HG03575 (cell line): ENCODE results near the gene HSPG2.
"Not testable (repeated sequence)": the region's sequence is repeated elsewhere in the genome, so short reads cannot be mapped to it uniquely, and the experiment has no call there.

Experiments used
- ATAC-seq: cut with Tn5 transposase; IDR thresholded peaks from one replicate; pipeline ENCODE4 v1.9.1; 2021; ENCODE audit not compliant: unreplicated experiment, insufficient number of reproducible peaks, low FRiP score; ENCODE audit errors: extremely low read depth

Gene HSPG2

DNA sequence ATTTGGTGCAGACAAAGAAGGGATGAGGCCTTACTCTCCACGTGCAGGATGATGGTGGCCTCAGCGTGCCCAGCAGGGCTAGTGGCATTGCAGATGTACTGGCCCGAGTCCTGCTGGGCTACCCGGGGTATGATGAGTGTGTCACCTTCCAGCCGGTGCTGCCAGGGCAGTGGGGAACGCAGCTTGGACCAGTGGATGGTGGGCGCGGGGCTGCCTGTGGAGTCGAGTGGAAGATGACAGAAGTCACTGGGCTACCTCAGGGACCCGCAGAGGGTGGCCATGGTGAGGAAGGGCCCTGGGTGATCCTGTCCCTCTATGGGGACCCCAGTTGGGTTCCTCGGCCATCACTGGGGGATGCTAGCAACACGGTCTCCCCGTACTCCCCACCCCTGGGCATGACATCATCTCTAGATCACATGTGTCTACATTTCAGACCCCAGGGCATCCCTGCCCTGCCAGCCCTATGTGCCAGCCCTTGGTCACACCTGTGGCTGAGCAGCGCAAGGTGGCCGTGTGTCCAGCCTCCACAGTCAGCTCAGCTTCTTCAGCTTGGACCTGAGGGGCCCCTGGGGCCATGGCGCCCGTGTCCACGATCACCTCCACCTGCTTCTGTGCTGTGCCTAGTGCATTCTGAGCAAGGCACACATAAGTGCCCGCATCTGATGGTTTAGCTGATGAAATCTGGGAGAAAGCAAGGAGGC, 97.6 kb downstream of the HSPG2 start:
- no peak for ATAC-seq

DNA sequence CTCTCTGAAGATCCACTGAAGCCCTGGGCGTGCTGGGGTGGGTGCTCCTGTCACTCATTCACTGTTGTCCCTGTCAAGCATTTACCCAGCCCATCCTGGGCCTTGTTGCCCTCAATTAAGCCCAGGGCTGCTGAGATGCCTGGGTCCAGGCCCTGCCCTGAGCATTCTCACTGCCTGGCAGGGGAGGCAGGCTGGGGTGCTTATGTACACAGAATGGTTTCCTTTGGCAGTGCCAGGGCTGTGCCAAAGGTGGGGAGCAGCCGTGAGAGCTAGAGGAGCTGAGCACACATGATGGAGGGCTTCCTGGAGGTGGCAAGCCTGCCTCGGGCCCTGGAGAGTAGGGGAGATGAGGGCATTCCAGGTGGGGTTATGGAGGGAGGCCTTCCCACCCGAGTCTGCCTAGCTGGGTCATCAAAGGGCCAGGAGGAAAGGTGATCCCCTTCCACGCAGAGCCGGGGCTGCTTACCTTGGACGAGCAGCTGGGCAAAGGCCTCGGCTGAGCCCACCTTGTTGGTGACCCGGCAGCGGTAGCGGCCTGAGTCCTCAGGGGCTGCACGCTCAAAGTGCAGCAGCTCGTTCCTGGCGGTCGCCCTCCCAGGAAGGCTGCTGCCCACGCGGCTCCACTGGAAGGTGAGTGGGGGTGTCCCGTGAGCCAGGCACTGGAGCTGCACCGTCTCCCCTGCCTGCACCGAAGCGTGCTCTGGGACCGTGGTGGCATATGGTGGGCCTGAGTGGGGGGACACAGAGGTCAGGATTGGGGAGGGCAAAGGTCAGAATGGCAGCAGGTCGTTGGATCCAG, 98.6 kb downstream of the HSPG2 start:
- no peak for ATAC-seq

DNA sequence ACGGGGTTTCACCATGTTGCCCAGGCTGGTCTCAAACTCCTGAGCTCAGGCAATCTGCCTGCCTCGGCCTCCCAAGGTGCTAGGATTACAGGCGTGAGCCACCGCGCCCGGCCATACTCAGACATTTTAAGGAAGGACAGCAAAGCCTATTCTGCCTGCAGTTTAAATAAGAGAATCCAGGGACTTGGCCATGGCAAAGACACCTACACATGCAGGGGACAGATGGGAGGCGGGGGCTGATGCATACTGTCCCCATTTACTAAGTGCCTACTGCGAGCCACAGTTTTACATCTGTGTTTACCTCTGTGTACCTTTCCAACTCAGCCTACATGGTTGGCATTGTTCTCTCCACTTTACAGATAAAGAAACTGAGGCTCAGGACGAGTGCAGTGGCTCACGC, 99.6 kb downstream of the HSPG2 start:
- ATAC-seq: no peak

GRCh38 chr1:21836729-21837128, 100.4 kb downstream of the HSPG2 start:
- no peak for ATAC-seq

GRCh38 chr1:21836010-21836409, 101.1 kb downstream of the HSPG2 start:
- ATAC-seq: no peak

DNA sequence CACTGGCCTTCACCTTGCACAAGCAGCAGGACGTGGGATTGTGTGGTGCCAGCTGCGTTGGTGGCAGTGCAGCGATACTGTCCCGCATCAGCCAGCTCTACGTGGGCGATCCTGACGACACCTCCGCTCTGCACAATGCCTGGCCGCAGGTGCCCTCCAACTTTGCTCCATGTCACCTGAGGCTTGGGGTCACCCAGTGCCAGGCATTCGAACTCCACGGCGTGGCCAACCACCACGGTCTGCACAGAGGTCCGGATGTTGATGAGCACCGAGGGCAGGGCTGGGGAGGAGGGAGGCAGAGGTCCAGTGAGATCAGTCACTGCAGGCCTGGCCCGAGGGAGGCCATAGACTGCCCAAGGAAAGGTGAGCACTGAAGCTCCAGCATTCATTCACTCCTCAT, 102.4 kb downstream of the HSPG2 start:
- no peak for ATAC-seq

GRCh38 chr1:21834094-21834493, 103.0 kb downstream of the HSPG2 start:
- no peak for ATAC-seq

- no peak for ATAC-seq
Observed at GRCh38 chr1:21833392-21833976, 103.6 kb downstream of the HSPG2 start.

DNA sequence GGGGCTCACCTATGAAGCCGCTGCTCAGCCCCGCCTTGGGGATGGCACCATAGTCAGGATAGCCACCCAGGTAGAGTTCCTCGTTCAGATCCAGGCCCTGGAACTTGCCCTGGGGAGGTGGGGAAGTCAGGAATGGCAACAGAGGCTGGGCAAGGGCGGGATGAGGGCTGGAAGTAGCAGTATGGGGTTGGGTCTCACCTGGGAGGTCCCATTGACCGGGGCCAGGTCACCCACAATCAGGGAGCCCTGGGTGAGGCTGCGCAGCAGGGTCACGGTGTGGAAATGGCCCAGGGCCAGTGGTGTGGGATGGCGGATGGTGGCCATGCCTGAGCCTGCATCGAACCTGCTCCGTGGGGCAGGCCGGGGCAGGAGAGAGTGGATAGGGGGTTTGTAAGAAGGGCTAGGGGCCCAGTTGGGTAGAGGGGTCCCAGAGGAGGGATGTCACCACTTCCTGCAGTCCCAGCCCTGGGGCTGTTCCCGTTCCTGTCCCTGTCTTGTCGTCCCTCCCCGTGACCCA, 105.6 kb downstream of the HSPG2 start:
- ATAC-seq: no peak

GRCh38 chr1:21830792-21831453, 106.2 kb downstream of the HSPG2 start:
- no peak for ATAC-seq

- no peak for ATAC-seq
Observed at GRCh38 chr1:21829294-21829693, 107.8 kb downstream of the HSPG2 start.

DNA sequence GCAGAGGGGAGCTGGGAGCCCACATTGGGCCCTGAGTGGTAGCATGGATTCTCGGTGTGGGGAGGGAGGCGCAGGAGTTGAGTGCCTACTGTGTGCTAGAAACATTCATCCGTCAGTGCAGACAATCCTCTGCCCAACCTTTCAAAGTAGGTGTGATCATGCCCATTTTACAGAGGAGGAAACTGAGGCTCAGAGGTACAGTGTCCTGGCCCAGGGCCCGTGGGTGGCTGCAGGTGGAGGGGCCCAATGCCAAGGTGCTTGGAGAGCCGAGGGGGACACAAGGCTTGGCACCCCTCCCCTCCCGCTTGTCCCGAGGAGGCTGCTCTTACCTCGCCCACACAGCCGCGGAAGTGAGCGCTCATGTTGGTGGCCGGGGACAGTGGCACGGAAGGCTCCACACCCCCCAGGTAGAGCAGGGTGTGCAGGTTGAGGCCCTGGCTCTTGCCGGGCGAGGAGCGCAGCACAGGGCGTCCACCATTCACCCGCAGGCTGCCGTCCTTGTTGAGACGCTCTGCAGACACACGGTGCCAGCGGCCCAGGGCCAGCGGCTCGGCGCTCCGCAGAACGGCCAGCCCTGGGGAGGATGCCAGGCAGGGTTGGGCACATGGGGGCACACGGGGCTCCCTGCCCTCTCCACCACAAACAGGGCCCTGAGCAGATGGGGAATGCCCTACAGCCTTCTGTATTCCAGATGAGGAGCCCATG, 108.5 kb downstream of the HSPG2 start:
- no peak for ATAC-seq

DNA sequence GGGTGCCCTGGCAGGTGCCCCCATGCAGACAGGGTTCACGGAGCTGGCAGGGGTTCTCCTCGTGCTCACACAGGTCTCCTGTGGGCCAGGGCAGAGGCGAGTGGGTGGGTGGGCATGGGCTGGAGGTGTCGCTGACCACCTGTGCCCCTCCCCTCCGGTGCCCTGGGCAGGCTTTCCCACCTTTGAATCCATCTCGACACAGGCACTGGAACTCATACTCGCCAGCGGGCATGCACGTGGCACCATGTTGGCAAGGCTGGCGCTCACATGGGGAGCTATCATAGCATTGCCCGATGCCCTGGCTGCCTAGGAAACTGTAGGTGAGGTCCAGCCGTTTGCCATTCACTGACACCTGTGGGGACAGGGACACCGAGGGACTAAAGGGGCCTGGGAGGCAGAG, 109.0 kb downstream of the HSPG2 start:
- ATAC-seq: no peak

DNA sequence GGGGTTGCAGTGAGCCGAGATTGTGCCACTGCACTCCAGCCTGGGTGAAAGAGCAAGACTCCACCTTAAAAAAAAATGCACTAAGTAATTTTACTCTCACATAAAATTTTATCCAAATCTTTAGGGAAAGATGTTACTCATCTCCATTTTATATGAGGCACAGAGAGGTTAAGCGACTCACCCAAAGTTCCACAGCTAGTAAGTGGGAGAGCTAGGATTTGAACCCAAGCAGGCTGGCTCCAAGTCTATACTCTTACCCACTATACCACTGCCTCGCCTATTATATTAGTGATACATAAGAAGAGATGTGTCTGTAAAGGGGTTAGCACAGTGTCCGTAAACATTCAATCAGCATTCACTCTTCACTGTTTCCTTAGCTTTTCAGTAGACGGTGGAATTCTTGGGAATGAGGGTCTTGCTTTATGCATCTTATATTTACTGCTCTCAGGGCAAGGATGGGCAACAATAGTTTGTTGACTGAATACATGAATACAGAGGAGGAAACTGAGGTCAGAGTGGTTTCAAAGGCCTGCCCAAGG, 109.9 kb downstream of the HSPG2 start:
- ATAC-seq: no peak

DNA sequence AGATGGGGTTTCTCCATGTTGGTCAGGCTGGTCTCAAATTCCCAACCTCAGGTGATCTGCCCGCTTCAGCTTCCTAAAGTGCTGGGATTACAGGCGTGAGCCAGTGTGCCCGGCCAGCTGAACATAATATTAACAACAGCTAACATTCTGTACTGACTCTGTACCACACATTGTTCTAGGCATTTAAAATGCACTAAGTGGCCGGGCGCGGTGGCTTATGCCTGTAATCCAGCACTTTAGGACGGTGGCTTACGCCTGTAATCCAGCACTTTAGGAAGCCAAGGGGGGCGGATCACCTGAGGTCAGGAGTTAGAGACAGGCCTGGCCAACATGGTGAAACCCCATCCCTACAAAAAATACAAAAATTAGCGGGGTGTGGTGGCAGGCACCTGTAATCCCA, 110.4 kb downstream of the HSPG2 start:
- not testable (repeated sequence) for ATAC-seq

DNA sequence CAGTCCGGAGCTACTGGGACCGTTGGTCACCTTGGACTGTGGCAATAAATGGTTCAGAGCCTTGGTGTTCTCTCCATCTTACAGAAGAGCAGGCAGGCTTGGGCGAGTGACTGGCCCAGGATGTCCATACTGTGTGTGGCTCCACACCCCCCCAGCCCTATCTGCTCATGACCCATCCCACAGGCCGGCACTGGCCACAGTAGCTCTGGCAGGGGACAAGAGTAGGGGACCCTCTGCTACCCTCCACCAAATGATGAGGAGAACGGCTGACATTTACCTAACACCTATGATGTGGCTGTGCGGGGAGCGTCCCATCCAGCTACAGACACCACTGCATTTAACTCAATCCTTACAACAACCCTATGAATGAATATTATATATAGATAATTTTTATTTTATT, 111.7 kb downstream of the HSPG2 start:
- ATAC-seq: no peak

DNA sequence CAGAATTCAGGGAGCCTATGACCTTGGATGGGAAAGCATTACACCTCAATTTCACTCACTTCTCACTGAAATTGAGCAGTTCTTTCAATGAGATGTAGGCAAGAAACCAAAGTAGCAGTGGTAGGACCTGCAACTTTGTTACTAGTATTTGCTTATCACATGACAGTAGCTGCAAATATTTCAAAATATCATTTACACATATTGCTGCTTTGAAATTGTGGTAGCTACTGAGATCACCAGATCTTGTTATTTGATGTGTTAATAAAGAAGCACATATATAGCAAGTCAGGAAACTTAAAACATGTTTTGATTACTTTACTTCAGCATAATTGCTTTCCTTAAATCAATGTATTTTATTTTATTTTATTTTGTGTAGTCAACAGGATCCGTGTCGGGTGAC, 112.2 kb downstream of the HSPG2 start:
- ATAC-seq: no peak

DNA sequence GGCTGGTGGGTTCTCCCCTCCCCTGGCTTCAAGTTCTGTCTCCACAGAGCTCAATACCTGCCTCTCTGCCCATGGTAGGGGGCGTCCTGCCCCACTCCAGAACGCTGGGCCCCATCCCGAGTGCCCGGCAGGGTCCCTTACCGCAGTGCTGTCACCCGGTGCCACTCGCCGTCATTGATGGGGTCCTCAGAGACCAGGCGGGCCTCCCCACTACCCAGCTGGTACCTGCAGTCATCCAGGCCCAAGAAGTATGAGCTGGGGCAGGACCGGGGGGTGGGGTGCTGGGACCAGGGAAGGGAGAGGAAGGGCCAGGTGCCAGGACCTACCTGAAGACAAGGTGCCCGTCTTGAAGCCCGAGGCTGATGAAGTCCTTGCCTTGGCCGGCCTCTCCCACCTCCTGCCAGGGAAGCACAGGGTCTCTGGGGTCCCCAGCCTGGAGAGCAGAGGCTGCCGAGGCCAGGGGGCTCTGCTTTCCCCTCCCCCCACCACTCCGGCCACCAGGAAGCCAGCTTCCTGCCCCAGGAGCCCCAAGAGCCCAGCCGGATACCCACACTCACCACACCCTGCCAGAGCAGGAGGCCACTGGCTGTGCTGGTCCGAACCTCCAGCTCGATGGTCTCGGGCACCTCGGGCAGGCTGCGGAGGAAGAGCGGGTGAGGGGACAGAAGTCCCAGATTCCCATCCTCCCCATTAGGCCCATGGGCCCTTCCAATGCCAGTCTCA, 113.0 kb downstream of the HSPG2 start:
- no peak for ATAC-seq
